ENCODE measurements around the gene MKRN1. TPM values are rescaled to one million over a fixed set of nuclear protein-coding genes. Genes with fewer than 3 reads are reported as not detected.

Gene MKRN1
- total RNA-seq, 3 donors from 2014 or later: 169 to 263 (median 188) TPM

- DNase-seq (peak; percentile 60 to 73 (median 71)), ATAC-seq (peak; percentile 51)
- no peak for TF ChIP-seq CTCF (IDR thresholded peaks at IDR 0.05)
- intact Hi-C loops (cut with DNase I, micrococcal nuclease): no loop called here
- Histone ChIP-seq H3K9me3 (no peaks in the 10 kb centered on the region), H3K36me3 (ENCODE audit: low read depth) (no peaks in the 10 kb centered on the region), H3K4me1 (ENCODE audit: low read depth) (peaks cover 24% of the 10 kb centered on the region), H3K4me3 (peak overlapping the region; percentile 99)
These were observed 851 bp downstream of the MKRN1 start for GRCh38 chr7:140478246-140479061.

- Histone ChIP-seq H3K36me3 (ENCODE audit: low read depth) (no peaks in the 10 kb centered on the region), H3K9me3 (no peaks in the 10 kb centered on the region), H3K4me1 (ENCODE audit: low read depth) (peaks cover 24% of the 10 kb centered on the region), H3K4me3 (no peak overlapping the region)
- DNase-seq: no peak
- TF ChIP-seq CTCF (IDR thresholded peaks at IDR 0.05): no peak
- intact Hi-C loops (cut with DNase I, micrococcal nuclease): no loop called here
- no peak for ATAC-seq
These were observed 2.5 kb downstream of the MKRN1 start for GRCh38 chr7:140476698-140477261.

GRCh38 chr7:140475747-140476333, 3.5 kb downstream of the MKRN1 start:
- Histone ChIP-seq H3K4me3 (no peak overlapping the region), H3K9me3 (no peaks in the 10 kb centered on the region), H3K36me3 (ENCODE audit: low read depth) (peaks cover 4% of the 10 kb centered on the region), H3K4me1 (ENCODE audit: low read depth) (peaks cover 24% of the 10 kb centered on the region)
- intact Hi-C loops (cut with DNase I, micrococcal nuclease): no loop called here
- DNase-seq (peak in 1 of 3 donors; percentile 89), ATAC-seq (no peak)
- peak; percentile 47 for TF ChIP-seq CTCF (IDR thresholded peaks at IDR 0.05)

- Histone ChIP-seq H3K4me1 (ENCODE audit: low read depth) (peaks cover under 1% of the 10 kb centered on the region), H3K9me3 (no peaks in the 10 kb centered on the region), H3K4me3 (no peak overlapping the region), H3K36me3 (ENCODE audit: low read depth) (peaks cover 8% of the 10 kb centered on the region)
- intact Hi-C loops (cut with DNase I, micrococcal nuclease): no loop called here
- ATAC-seq (no peak), DNase-seq (no peak)
- TF ChIP-seq CTCF (IDR thresholded peaks at IDR 0.05): no peak
These were observed 16.2 kb downstream of the MKRN1 start for GRCh38 chr7:140463111-140463510.

- Histone ChIP-seq H3K4me1 (ENCODE audit: low read depth) (peaks cover 35% of the 10 kb centered on the region), H3K4me3 (no peak overlapping the region), H3K36me3 (ENCODE audit: low read depth) (peaks cover 17% of the 10 kb centered on the region), H3K9me3 (no peaks in the 10 kb centered on the region)
- DNase-seq: no peak
- intact Hi-C loops (cut with DNase I, micrococcal nuclease): no loop called here
- TF ChIP-seq CTCF (IDR thresholded peaks at IDR 0.05): no peak
- ATAC-seq: no peak
These were observed 20.4 kb downstream of the MKRN1 start for GRCh38 chr7:140458916-140459315.

All from mucosa of descending colon (tissue), 3 donors.